ENCODE measurements around the gene TMEM256.

TMEM256 gene

GRCh38 chr17:7421186-7421585 is 17.3 kb upstream of the TMEM256 start:
- no peak for TF ChIP-seq CTCF (IDR thresholded peaks at IDR 0.05; ENCODE audit: insufficient read depth, low read length, poor library complexity, severe bottlenecking)
- H3K36me3 ChIP-seq (ENCODE audit: control insufficient read depth, insufficient read depth, low read length): no peaks in the 10 kb centered on the region
- no peak for DNase-seq (ENCODE audit: extremely low read depth, insufficient read length)
- no peak overlapping the region for H3K4me3 ChIP-seq (replicated peaks; ENCODE audit: low read depth, low read length)
- no peaks in the 10 kb centered on the region; the same call in 1 of the 2 replicates for H3K27me3 ChIP-seq (replicated peaks; ENCODE audit: control insufficient read depth, insufficient read depth, low read length)

GRCh38 chr17:7419819-7420610 is 16.1 kb upstream of the TMEM256 start, which contains the start of gene SPEM1:
Gene SPEM1, plus strand, starts transcription at chr17:7420324. Its CDS starts 61 bp downstream, at chr17:7420385.
- no peak for TF ChIP-seq CTCF (IDR thresholded peaks at IDR 0.05; ENCODE audit: insufficient read depth, low read length, poor library complexity, severe bottlenecking)
- no peak within 1 kb of the TSS for H3K4me3 ChIP-seq (replicated peaks; ENCODE audit: low read depth, low read length)
- DNase-seq (ENCODE audit: extremely low read depth, insufficient read length): no peak
- H3K36me3 ChIP-seq (ENCODE audit: control insufficient read depth, insufficient read depth, low read length): no peaks in the 10 kb centered on the region
- H3K27me3 ChIP-seq (replicated peaks; ENCODE audit: control insufficient read depth, insufficient read depth, low read length): peaks cover 2% of the 10 kb centered on the region; the same call in 1 of the 2 replicates

- no peak for TF ChIP-seq CTCF (IDR thresholded peaks at IDR 0.05; ENCODE audit: insufficient read depth, low read length, poor library complexity, severe bottlenecking)
These were observed 14.7 kb upstream of the TMEM256 start for GRCh38 chr17:7418472-7419152.

GRCh38 chr17:7417056-7417655 is 13.3 kb upstream of the TMEM256 start:
- H3K36me3 ChIP-seq (ENCODE audit: control insufficient read depth, insufficient read depth, low read length): no peaks in the 10 kb centered on the region
- DNase-seq (ENCODE audit: extremely low read depth, insufficient read length): no peak
- H3K4me3 ChIP-seq (replicated peaks; ENCODE audit: low read depth, low read length): no peak overlapping the region
- TF ChIP-seq CTCF (IDR thresholded peaks at IDR 0.05; ENCODE audit: insufficient read depth, low read length, poor library complexity, severe bottlenecking): no peak
- peaks cover 2% of the 10 kb centered on the region; the same call in 1 of the 2 replicates for H3K27me3 ChIP-seq (replicated peaks; ENCODE audit: control insufficient read depth, insufficient read depth, low read length)

More at GRCh38 chr17:7418472-7419152, 14.7 kb upstream of the TMEM256 start:
- Histone ChIP-seq H3K4me3 (replicated peaks; ENCODE audit: low read depth, low read length) (no peak overlapping the region), H3K36me3 (ENCODE audit: control insufficient read depth, insufficient read depth, low read length) (no peaks in the 10 kb centered on the region), H3K27me3 (replicated peaks; ENCODE audit: control insufficient read depth, insufficient read depth, low read length) (peaks cover 2% of the 10 kb centered on the region; the same call in 1 of the 2 replicates)
- no peak for DNase-seq (ENCODE audit: extremely low read depth, insufficient read length)

GRCh38 chr17:7416323-7416722 is 12.4 kb upstream of the TMEM256 start:
- DNase-seq (ENCODE audit: extremely low read depth, insufficient read length): no peak
- peak; percentile 6 for TF ChIP-seq CTCF (IDR thresholded peaks at IDR 0.05; ENCODE audit: insufficient read depth, low read length, poor library complexity, severe bottlenecking)
- no peaks in the 10 kb centered on the region for H3K36me3 ChIP-seq (ENCODE audit: control insufficient read depth, insufficient read depth, low read length)
- no peak overlapping the region for H3K4me3 ChIP-seq (replicated peaks; ENCODE audit: low read depth, low read length)
- peaks cover 2% of the 10 kb centered on the region; the same call in 1 of the 2 replicates for H3K27me3 ChIP-seq (replicated peaks; ENCODE audit: control insufficient read depth, insufficient read depth, low read length)

Measured in GM06990 (cell line).